ENCODE data around the gene PRRC2C. TPM values are rescaled to one million over a fixed set of nuclear protein-coding genes. Genes with fewer than 3 reads are reported as not detected.

PRRC2C gene
- total RNA-seq, 1 experiment from 2014 or later: 267 TPM

GRCh38 chr1:171637928-171638576 lies 152.7 kb downstream of the PRRC2C start:
- no peaks in the 10 kb centered on the region for H4K20me1 ChIP-seq (ENCODE audit: control insufficient read depth, insufficient read depth, insufficient read length)
- no peak overlapping the region for H3K27ac ChIP-seq (ENCODE audit: insufficient read length, low read depth, low read length)
- WGBS (ENCODE audit: extremely low coverage, insufficient read length, low lambda C conversion rate): no CpG with 5 or more reads among the region's 4 CpGs
- H3K9ac ChIP-seq (ENCODE audit: extremely low read depth, insufficient read length, low read length): no peak overlapping the region
- H3K4me2 ChIP-seq (ENCODE audit: insufficient read depth, insufficient read length, low read length): no peak overlapping the region
- H2BK120ac ChIP-seq (ENCODE audit: low read depth, low read length, poor library complexity, severe bottlenecking): no peak overlapping the region
- no peak overlapping the region for H3T11ph ChIP-seq (ENCODE audit: low read length)
- no peaks in the 10 kb centered on the region for H3K79me1 ChIP-seq (ENCODE audit: insufficient read depth, low read depth, low read length, poor library complexity, severe bottlenecking)
- H4K91ac ChIP-seq (ENCODE audit: insufficient read length, low read depth, low read length): no peak overlapping the region
- Mint-ChIP-seq H3K27me3 (ENCODE audit: low read depth) (no peaks in the 10 kb centered on the region; the same call in 1 of the 2 replicates), H3K4me3 (no peak overlapping the region), H3K9me3 (no peaks in the 10 kb centered on the region; a peak in 1 of 5 replicates), H3K36me3 (ENCODE audit: insufficient read depth in 1 of 3, low read depth in 3 of 3) (no peaks in the 10 kb centered on the region; a peak in 1 of 7 replicates), H3K4me1 (peaks cover 28 to 32% of the 10 kb centered on the region in 2 experiments), H3K27ac (no peak overlapping the region)
- no peak overlapping the region for H2AFZ ChIP-seq (ENCODE audit: low read length)
- H2BK15ac ChIP-seq (ENCODE audit: low read depth, low read length): no peak overlapping the region
- H3K18ac ChIP-seq (ENCODE audit: insufficient read length, low read depth, low read length): no peak overlapping the region
- H3K23me2 ChIP-seq (ENCODE audit: insufficient read length, low read depth, low read length, poor library complexity, severe bottlenecking): no peaks in the 10 kb centered on the region
- no peak overlapping the region for H3K4ac ChIP-seq (ENCODE audit: low read depth, low read length)
- no peak overlapping the region for H4K5ac ChIP-seq (ENCODE audit: insufficient read length, low read depth, low read length)
- no peak for DNase-seq
- no peak overlapping the region for H2BK20ac ChIP-seq (ENCODE audit: low read depth, low read length, poor library complexity, severe bottlenecking)
- H4K8ac ChIP-seq (replicated peaks; ENCODE audit: insufficient read length, low read depth, low read length): no peak overlapping the region
- H2AK5ac ChIP-seq (ENCODE audit: insufficient read length, low read length): no peak overlapping the region
- H2BK5ac ChIP-seq (ENCODE audit: insufficient read length, low read length): no peak overlapping the region
- H3K4me1 ChIP-seq (ENCODE audit: insufficient read depth, low read length): peaks cover 2% of the 10 kb centered on the region; the same call in 1 of the 2 replicates
- no peak overlapping the region for H2BK12ac ChIP-seq (ENCODE audit: insufficient read length, low read depth, low read length)
- H3K79me2 ChIP-seq (ENCODE audit: insufficient read depth, low read length): no peaks in the 10 kb centered on the region
- no peak overlapping the region for H3K23ac ChIP-seq (ENCODE audit: insufficient read length, low read depth, low read length)
- no peaks in the 10 kb centered on the region for H3K9me3 ChIP-seq (ENCODE audit: control insufficient read depth, low read depth, low read length)
- H3K56ac ChIP-seq (ENCODE audit: insufficient read length, low read depth, low read length): no peak overlapping the region
- no peaks in the 10 kb centered on the region for H3K27me3 ChIP-seq (ENCODE audit: insufficient read depth, low read length)
- H3K14ac ChIP-seq (ENCODE audit: insufficient read depth, low read length): no peak overlapping the region
- TF ChIP-seq CTCF (conservative IDR thresholded peaks at IDR 0.05): no peak
